OCI-LY1 (cell line): Measurements from ENCODE around the gene USP22.

Experiments used
- H2AFZ ChIP-seq: fragments of 200-600 bp; sonication (generic), shearing (Covaris generic); 2 replicates; pipeline ENCODE4 v1.6.0; 2014; ENCODE audit warnings: antibody characterized with exemption, mild to moderate bottlenecking, low read length
- H3F3A ChIP-seq: fragments of 200-600 bp; sonication (generic), shearing (Covaris generic); 2 replicates; pipeline ENCODE4 v1.6.0; 2014; ENCODE audit warnings: mild to moderate bottlenecking, antibody characterized with exemption, low read length, moderate library complexity; ENCODE audit not compliant: insufficient read depth
- H3K27ac ChIP-seq: fragments of 200-600 bp; sonication (generic); 2 replicates; pipeline ENCODE4 v1.5.1; 2014; ENCODE audit warnings: low read length, mixed run types, mild to moderate bottlenecking, low read depth; ENCODE audit not compliant: poor library complexity, severe bottlenecking
- H3K27me3 ChIP-seq: fragments of 200-600 bp; sonication (generic); 2 replicates; pipeline ENCODE4 v1.6.0; 2014; ENCODE audit warnings: antibody characterized with exemption, mild to moderate bottlenecking, low read length, moderate library complexity; ENCODE audit not compliant: insufficient read depth
- H3K36me3 ChIP-seq: fragments of 200-600 bp; sonication (generic); 2 replicates; pipeline ENCODE4 v1.6.1; 2014; ENCODE audit warnings: mild to moderate bottlenecking, antibody characterized with exemption, low read length, moderate library complexity, mixed read lengths; ENCODE audit not compliant: insufficient read depth
- H3K4me1 ChIP-seq: fragments of 200-600 bp; sonication (generic); 2 replicates; pipeline ENCODE4 v1.5.1; 2014; ENCODE audit warnings: mild to moderate bottlenecking, low read length, moderate library complexity; ENCODE audit not compliant: insufficient read depth, severe bottlenecking
- H3K4me2 ChIP-seq: fragments of 200-600 bp; sonication (generic), shearing (Covaris generic); 2 replicates; pipeline ENCODE4 v1.6.1; 2014; ENCODE audit warnings: low read length
- H3K4me3 ChIP-seq: fragments of 200-600 bp; sonication (generic); 2 replicates; pipeline ENCODE4 v1.5.1; 2014; ENCODE audit warnings: low read length, low read depth, mild to moderate bottlenecking, mixed read lengths; ENCODE audit not compliant: poor library complexity, severe bottlenecking
- H3K79me2 ChIP-seq: fragments of 200-600 bp; shearing (Covaris generic); 2 replicates; pipeline ENCODE4 v1.6.1; 2016; ENCODE audit warnings: mixed run types, low read length, mixed read lengths; ENCODE audit not compliant: insufficient read depth
- H3K9ac ChIP-seq: fragments of 200-600 bp; sonication (generic), shearing (Covaris generic); 2 replicates; pipeline ENCODE4 v1.6.1; 2014; ENCODE audit warnings: mild to moderate bottlenecking, low read length, mixed read lengths
- H3K9me2 ChIP-seq: fragments of 200-600 bp; sonication (generic), shearing (Covaris generic); 2 replicates; pipeline ENCODE4 v1.6.1; 2014; ENCODE audit warnings: low read depth, mild to moderate bottlenecking, low read length, mixed read lengths
- H3K9me3 ChIP-seq: fragments of 200-600 bp; shearing (Covaris generic); 2 replicates; pipeline ENCODE4 v1.6.1; 2014; ENCODE audit warnings: low read length, mixed read lengths
- H4K20me1 ChIP-seq: fragments of 200-600 bp; sonication (generic), shearing (Covaris generic); 2 replicates; pipeline ENCODE4 v1.6.0; 2016; ENCODE audit warnings: mild to moderate bottlenecking, low read length; ENCODE audit not compliant: insufficient read depth
- EZH2 ChIP-seq: fragments of 200-600 bp; sonication (generic), shearing (Covaris generic); IDR thresholded peaks from 2 replicates; pipeline ENCODE4 v1.8.0; 2017; ENCODE audit warnings: borderline replicate concordance, mixed run types, mild to moderate bottlenecking, antibody characterized with exemption, low read length, moderate library complexity, mixed read lengths
- TF ChIP-seq, protein P1 (sequence below): fragments of 200-600 bp; sonication (generic), shearing (Covaris generic); IDR thresholded peaks from 2 replicates; pipeline ENCODE4 v1.5.1; 2017; ENCODE audit warnings: mild to moderate bottlenecking, antibody characterized with exemption, low read length, moderate library complexity, mixed read lengths

Gene USP22

DNA sequence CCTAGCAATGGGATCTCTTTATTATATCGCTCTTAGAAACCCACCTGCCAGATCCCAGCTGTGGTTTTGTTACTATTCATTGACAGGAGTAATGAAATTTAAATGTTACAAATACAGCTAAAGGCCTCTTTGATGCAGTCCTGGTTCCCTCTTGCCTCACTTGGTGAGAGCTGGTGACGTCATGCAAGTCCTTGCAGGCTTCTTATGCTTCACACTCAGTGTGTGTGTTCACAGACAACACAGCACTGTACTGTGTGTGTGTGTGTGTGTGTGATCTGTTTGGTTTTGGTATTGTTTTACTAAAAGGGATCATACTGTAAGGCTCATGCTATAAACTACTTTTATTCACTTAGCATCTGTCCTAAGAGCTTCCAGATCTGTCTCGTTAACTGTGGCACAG, 75.0 kb downstream of the USP22 start:
- Histone ChIP-seq H3K4me1 (no peaks in the 10 kb centered on the region), H3K9me2 (no peaks in the 10 kb centered on the region), H3K4me2 (no peak overlapping the region), H3K4me3 (no peak overlapping the region), H3K9me3 (no peaks in the 10 kb centered on the region), H3K79me2 (no peaks in the 10 kb centered on the region), H3K27me3 (peaks cover 3% of the 10 kb centered on the region; the same call in 1 of the 2 replicates), H3K27ac (no peak overlapping the region), H2AFZ (no peak overlapping the region), H3K36me3 (no peaks in the 10 kb centered on the region), H3K9ac (no peak overlapping the region), H4K20me1 (no peaks in the 10 kb centered on the region), H3F3A (no peaks in the 10 kb centered on the region)
- TF ChIP-seq, protein P1, sequence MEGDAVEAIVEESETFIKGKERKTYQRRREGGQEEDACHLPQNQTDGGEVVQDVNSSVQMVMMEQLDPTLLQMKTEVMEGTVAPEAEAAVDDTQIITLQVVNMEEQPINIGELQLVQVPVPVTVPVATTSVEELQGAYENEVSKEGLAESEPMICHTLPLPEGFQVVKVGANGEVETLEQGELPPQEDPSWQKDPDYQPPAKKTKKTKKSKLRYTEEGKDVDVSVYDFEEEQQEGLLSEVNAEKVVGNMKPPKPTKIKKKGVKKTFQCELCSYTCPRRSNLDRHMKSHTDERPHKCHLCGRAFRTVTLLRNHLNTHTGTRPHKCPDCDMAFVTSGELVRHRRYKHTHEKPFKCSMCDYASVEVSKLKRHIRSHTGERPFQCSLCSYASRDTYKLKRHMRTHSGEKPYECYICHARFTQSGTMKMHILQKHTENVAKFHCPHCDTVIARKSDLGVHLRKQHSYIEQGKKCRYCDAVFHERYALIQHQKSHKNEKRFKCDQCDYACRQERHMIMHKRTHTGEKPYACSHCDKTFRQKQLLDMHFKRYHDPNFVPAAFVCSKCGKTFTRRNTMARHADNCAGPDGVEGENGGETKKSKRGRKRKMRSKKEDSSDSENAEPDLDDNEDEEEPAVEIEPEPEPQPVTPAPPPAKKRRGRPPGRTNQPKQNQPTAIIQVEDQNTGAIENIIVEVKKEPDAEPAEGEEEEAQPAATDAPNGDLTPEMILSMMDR: no peak
- TF ChIP-seq EZH2: no peak

DNA sequence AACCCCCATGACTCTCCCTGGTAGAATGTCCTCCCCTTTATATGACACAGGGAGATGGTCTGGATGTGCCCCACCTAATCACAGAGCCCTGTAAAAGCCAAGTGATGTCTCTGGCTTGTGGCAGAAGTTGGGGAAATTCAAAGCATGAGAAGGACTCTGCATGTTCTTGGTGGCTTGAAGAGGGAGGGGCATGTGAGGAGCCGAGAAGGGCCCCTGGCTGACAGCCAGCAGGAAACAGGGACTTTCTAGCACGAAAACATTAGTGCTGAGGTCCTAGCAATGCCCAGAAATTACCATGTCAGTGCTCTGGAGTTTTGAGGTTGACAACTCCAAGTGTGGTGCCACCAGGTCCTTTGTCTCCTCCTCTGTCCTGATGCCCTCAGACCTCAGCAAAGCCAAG, 75.9 kb downstream of the USP22 start:
- no peaks in the 10 kb centered on the region for H3K36me3 ChIP-seq
- no peaks in the 10 kb centered on the region for H3K79me2 ChIP-seq
- no peak overlapping the region for H3K9ac ChIP-seq
- no peak overlapping the region for H3K27ac ChIP-seq
- no peaks in the 10 kb centered on the region for H3K9me3 ChIP-seq
- H3F3A ChIP-seq: no peaks in the 10 kb centered on the region
- TF ChIP-seq, protein P1: no peak
- TF ChIP-seq EZH2: no peak
- no peaks in the 10 kb centered on the region for H3K9me2 ChIP-seq
- no peak overlapping the region for H2AFZ ChIP-seq
- no peak overlapping the region for H3K4me2 ChIP-seq
- no peak overlapping the region for H3K4me3 ChIP-seq
- no peaks in the 10 kb centered on the region for H3K4me1 ChIP-seq
- H3K27me3 ChIP-seq: peaks cover 3% of the 10 kb centered on the region; the same call in 1 of the 2 replicates
- no peaks in the 10 kb centered on the region for H4K20me1 ChIP-seq

DNA sequence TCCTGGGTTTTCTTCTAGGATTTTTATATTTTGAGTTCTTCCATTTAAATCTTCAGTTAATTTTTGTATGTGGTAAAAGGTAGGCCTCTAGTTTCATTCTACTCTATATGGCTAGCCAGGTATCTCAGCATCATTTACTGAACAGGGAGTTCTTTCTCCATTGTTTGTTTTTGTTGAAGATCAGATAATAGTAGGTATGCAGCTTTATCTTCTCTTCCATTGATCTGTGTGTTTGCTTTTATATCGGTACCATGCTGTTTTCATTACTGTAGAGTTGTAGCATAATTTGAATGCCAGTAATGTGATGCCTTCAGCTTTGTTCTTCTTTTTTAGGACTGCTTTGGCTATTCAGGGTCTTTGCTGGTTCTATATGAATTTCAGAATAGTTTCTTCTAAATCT, 77.3 kb downstream of the USP22 start:
- Histone ChIP-seq H3K27me3 (peaks cover 8% of the 10 kb centered on the region; the same call in 1 of the 2 replicates), H3K9me2 (no peaks in the 10 kb centered on the region), H3K9me3 (no peaks in the 10 kb centered on the region), H3K9ac (no peak overlapping the region), H2AFZ (no peak overlapping the region), H3K4me3 (no peak overlapping the region), H3K79me2 (no peaks in the 10 kb centered on the region), H3K36me3 (no peaks in the 10 kb centered on the region), H3K4me1 (no peaks in the 10 kb centered on the region), H3K27ac (no peak overlapping the region), H3F3A (no peaks in the 10 kb centered on the region), H3K4me2 (no peak overlapping the region), H4K20me1 (no peaks in the 10 kb centered on the region)
- TF ChIP-seq, protein P1: no peak
- no peak for TF ChIP-seq EZH2
